Dermis blood vessel endothelial cell (primary cell): ENCODE results near the gene PLCB4. TPM values are rescaled to one million over a fixed set of nuclear protein-coding genes. Genes with fewer than 3 reads are reported as not detected.
A peak's percentile ranks its signal among the peaks of the same experiment; 100 is the strongest.

Experiments
- DNase-seq: peaks from one replicate; pipeline ENCODE4 v3.0.0; 2010
- total RNA-seq: library from RNA; depleted of rRNA; stranded (reverse); fragments of >200 nt; gene quantifications from 2 replicates; pipeline ENCODE4 v1.2.3, GENCODE V29; 2014

Gene PLCB4
- total RNA-seq, 1 donor from 2014 or later: 9.9 TPM

DNA sequence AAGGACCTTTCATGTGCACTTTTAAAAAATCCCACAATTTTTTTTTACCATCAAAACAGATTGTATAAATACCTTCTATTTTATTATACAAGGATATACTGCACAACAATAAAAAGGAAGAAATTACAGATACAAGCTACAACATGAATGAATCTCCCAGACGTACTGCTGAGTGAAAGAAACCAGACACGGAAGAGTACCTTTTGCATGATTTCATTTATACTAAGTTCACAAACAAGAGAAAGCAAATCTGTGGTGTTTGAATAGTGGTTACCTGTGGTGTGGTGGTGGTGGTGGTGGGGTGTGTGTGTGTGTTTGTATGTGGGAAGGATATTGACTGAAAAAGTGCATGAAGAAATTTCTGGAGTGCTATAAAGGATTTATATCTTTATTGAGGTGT, 6.8 kb upstream of the PLCB4 start:
- no peak for DNase-seq

DNA sequence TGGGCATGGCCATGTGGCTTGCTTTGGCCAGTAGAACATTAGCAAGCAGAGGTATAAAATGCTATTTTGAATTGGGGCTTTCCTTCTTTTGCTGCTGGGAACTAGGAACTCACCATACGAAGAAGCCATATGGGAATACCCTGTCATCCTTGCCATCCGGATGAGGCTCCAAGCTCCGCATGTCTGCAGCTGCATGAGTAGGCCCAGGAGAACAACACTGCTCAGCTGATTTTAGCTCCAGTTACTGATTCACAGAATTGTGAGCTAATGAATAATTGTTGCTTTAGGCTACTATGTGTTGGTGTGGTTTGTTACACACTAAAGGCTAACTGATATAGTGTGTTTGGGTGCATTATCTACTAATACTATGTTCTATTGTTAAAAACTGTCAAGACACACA, 2.7 kb upstream of the PLCB4 start:
- no peak for DNase-seq

- peak; percentile 37 for DNase-seq
Measured at GRCh38 chr20:9068233-9068801, 570 bp upstream of the PLCB4 start.

DNA sequence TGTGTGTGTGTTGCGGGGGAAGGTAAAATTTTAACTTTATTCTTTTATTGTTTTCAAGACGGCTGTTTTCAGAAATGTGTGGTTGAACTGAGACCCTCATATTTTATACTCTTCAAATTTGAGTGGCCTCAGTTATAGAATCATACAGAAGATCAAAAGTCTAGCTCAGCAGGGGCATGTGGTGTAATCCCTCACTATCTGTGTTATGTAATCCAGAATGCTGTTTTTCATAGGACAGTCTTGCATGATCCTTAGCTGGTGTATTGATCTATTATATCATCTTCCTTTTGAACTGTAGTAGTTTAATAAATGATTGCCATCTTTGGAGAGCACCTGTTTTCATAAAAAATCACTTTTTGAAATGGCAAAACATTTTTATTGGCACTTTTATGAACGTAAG, 1.4 kb downstream of the PLCB4 start:
- no peak for DNase-seq

DNA sequence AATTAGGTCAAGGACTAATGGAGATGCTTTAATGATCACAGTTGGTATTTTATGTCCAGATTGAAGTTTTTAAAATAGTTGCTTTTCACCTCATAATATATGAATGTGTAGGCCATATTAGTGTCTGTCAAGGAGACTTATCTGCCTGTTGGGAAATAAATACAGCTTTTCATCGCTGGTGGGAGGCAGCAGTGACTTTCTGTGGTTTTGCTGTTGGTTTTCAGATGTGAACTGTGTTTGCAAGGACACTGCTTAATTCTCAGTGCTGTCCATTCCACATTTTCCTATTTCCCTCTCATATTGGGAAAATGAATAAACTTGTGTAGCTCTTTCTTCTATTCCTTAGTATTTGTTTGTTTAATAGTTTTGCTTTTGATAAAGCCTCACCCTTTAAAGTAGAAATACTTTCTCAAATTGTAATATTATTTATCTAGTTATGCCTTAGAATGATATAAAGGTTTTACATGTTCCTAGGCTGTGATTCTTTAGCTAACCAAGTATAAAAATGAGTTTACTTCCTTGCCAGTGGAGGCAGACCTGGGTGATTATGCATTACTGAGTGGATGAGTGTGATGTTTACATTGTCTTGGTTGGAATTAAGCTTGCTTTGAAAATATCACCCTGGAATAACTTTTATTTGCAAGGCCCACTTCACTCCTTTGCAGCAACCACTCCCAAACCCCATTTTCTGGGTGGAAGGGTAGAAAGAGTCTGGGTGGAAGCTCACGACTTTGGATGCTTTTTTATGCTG, 3.3 kb downstream of the PLCB4 start:
- no peak for DNase-seq

GRCh38 chr20:9072861-9073500, 4.1 kb downstream of the PLCB4 start:
- no peak for DNase-seq

GRCh38 chr20:9075264-9076095, 6.6 kb downstream of the PLCB4 start:
- no peak for DNase-seq

DNA sequence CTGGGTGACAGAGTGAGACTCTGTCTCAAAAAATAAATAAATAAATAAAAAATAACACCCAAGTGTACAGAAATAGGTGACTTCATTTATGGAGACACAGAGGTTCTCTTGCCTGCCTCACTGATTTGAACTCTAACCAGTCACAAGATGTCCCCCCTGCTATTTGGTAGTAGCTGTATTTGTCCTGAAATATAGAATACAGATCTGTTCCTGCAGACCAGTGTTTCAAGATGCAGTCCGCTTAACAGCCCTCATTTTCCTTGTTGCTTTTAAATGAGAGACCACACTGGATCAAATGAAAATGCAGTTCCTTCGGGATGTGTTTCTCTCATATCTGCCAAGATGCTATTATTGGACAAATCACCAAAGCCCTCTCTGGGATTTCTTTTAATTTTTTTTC, 7.6 kb downstream of the PLCB4 start:
- no peak for DNase-seq

GRCh38 chr20:9078826-9079731, 10.2 kb downstream of the PLCB4 start:
- DNase-seq: no peak

- DNase-seq: no peak
Measured at GRCh38 chr20:9081423-9081966, 12.6 kb downstream of the PLCB4 start.

DNA sequence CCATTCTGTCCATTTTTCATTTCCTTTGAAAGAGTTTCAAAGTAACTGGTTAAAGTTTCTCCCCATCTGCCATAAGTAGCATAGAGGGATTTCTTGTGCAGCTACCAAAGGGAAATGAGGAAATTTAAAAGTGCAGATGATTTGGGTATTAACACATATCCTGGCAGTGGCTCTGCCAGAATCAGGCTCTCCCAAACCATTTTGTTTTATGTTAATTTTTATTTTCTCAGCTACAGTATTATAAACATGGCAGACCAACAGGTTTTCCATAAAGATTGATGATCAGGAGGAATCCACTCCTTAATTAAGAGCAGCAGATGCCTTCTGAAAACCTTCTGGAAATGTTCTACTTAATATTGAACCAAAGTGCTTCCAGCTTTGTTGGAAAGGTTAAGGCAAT, 13.9 kb downstream of the PLCB4 start:
- DNase-seq: no peak

DNA sequence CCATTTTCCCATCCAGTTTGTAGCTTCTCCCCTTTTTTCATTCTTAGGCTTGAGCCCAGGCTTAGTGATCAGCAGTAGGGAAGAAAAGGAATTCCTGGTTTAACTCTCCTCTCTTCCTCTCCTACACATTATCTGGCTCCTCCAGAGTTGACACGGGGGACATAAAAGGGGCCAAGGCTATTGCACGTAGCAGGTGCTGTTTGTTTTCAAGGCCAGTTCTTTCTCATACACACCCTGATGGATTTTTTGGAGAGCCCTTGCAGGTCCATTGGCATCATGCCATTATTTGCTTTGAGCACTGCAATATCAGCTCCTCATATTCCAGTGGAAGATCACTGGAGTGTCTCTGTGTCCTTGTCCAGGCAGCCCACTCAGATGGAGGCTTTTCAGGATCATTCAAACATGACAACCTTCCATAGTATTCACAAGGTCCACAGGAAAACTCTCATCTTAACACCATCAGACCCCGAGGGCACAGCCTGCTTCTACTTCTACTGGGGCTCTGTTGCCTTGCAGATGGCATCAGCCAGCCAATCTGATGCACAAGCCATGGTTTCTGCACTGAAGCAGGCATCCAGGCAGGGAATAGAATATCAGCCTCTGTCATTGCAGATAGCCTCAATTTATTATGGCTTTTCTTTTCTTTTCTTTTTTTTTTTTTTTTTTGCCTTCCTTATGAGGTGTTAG, 18.8 kb downstream of the PLCB4 start:
- no peak for DNase-seq

DNA sequence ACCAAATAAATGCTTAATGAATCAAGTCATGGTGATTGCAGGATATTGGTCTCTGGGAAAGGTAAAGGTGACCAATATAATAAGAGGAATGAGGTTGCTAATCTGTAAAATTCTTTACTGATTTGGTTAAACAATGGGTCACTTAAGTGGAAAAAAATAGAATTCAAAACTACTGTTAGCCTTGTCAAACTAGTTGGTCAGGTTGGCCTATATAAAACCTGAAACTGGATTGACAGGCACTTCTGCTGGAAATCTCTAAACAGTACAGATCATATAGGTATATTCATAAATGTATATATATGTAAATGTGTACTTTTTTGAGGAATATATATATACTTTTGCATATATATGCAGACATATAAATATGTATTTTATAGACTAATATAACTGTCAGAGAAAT, 19.7 kb downstream of the PLCB4 start:
- DNase-seq: no peak

DNA sequence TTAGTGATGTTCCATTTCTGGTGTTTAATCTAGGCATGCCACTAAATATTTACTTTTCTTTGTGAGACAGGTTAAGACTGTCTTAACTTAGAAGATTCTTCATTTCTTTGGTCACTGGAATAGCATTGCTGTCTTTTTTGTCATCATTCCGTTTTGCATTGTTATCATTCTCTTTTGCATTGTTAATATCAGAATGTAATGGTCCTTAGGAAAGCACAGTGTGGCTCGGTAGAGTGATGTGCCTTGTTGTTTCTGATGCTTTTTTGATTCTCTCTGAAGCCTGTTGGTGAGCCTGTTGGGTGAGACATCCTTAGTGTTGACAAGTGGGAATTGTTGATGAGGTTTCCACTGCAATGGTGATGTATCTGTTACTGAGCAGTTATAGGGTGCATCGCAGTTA, 23.2 kb downstream of the PLCB4 start:
- no peak for DNase-seq

DNA sequence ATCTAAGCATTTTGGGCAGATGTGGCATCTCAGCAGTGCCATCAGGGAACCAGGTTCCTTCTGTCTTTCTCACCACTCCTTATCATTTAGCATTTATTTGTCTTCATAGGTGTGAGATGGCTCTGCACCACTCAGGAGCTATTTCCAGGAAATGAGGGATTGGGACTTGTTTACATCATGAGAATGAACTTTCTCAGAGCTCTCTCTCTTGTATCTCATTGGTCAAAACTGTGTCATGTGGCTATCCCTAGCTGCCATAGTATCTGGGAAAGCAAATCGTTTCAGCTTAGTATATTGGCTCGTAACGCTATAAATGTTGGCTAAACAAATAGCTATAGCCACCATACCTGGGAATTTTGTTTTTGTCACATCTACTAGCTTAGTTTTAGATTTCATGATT, 23.8 kb downstream of the PLCB4 start:
- no peak for DNase-seq

DNA sequence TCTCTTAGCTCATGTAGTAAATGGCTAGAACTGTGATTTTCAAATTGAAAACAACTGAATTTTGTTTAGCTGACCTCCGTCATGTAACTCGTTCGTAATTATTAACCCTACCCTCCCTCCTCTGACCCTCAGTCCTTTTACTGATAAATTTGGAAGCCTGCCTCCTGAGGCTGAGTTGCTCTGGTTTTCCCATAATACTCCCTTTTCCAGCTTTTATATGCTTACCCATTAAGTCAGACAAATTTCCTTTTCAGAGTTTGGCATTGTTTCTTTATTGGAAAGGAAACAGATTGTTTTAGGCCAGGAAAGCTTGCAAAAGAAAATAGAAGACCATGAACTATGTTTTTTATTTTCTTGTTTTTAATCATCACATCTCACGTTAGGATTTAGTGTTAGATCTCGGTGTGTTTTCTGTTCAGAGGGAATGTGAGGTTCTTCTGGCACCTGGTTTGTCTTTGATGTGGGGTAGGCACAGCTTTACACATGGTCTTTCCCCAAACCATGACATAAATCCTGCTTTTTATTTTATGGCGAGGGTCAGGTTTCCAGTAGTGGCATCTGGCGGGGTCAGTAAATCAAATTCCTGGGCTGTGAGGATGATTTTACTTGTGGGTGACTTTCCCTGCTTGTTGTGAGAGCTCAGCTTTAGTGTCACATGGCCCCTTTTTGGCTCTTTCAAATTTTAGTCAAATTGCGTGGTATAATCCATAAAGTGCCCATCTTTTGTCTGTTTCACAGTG, 24.5 kb downstream of the PLCB4 start:
- DNase-seq: peak; percentile 29

DNA sequence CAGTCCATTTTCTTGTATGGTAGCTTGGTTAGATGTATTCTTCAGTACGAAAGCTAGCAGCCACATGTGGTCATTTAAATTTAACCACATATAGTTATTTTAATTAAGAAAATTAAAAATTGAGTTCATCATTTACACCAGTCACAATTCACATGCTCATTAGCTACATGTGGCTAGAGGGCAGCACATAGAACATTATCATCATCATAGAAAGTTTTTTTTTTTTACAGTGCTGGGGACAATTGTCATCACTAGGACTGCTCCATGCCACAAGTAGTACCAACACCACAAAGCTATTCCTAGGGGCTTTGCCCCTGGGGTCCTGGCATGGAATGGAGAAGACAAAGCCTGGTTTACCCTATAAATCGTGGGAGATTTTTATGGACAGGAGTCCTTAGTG, 30.5 kb downstream of the PLCB4 start:
- no peak for DNase-seq

- no peak for DNase-seq
Measured at GRCh38 chr20:9100691-9101090, 31.8 kb downstream of the PLCB4 start.

DNA sequence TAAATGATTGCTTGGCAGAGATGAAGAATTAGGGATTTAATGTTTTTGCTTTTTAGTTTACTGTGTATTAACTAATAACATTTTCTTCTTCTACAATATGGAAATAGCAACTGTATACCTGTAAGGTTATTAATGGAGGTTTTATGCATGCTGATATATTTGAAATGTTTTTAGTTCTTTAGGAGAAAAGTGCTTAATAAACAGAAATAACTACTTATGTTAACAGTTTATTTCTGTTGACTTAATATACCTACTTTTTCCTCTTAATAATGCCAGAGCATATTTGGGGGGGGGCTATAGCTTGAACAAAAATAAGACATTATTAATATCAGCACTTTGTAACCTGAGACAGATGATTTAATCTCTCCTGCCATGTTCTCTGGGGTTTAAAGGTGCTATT, 33.6 kb downstream of the PLCB4 start:
- no peak for DNase-seq

GRCh38 chr20:9103955-9104354, 35.1 kb downstream of the PLCB4 start:
- no peak for DNase-seq

- DNase-seq: no peak
Measured at GRCh38 chr20:9108260-9108659, 39.4 kb downstream of the PLCB4 start.
